GM21528 (cell line): Measurements from ENCODE around the gene NR1H2.
A peak's percentile ranks its signal among the peaks of the same experiment; 100 is the strongest.
"Not testable (repeated sequence)": the region's sequence is repeated elsewhere in the genome, so short reads cannot be mapped to it uniquely, and the experiment has no call there.

Experiments
- ATAC-seq: cut with Tn5 transposase; IDR thresholded peaks from one replicate; pipeline ENCODE4 v1.9.1; 2021; ENCODE audit warnings: mild to moderate bottlenecking, moderate library complexity; ENCODE audit not compliant: unreplicated experiment, low FRiP score

The NR1H2 gene

GRCh38 chr19:50344661-50345318 is 31.5 kb upstream of the NR1H2 start:
- peak; percentile 58 for ATAC-seq

GRCh38 chr19:50347089-50347581 is 29.1 kb upstream of the NR1H2 start:
- not testable (repeated sequence) for ATAC-seq

- ATAC-seq, result no peak
These were observed 26.8 kb upstream of the NR1H2 start for GRCh38 chr19:50349277-50350057.

DNA sequence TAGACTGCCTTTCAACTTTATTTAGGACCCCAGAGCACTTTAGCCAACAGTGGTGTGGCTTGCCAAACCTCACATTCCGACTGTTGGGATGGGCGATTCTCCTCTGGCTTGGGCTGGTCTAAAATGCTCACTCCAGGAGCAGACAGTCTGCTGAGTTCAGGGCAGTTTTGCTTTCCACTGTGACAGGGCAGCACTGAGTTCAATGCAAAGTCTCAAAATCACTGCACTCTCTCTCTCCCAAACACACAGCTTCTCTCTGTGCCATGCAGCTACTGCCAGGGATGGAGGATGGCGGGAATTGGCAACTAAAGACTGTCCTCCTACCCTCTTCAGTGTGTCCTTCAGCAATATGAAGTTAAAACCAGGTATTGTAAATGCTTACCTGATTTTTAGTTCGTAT is 24.0 kb upstream of the NR1H2 start:
- ATAC-seq, result no peak

GRCh38 chr19:50353487-50353880 is 22.8 kb upstream of the NR1H2 start:
- ATAC-seq, result not testable (repeated sequence)

- ATAC-seq, result no peak
These were observed 19.5 kb upstream of the NR1H2 start for GRCh38 chr19:50356691-50357177.

DNA sequence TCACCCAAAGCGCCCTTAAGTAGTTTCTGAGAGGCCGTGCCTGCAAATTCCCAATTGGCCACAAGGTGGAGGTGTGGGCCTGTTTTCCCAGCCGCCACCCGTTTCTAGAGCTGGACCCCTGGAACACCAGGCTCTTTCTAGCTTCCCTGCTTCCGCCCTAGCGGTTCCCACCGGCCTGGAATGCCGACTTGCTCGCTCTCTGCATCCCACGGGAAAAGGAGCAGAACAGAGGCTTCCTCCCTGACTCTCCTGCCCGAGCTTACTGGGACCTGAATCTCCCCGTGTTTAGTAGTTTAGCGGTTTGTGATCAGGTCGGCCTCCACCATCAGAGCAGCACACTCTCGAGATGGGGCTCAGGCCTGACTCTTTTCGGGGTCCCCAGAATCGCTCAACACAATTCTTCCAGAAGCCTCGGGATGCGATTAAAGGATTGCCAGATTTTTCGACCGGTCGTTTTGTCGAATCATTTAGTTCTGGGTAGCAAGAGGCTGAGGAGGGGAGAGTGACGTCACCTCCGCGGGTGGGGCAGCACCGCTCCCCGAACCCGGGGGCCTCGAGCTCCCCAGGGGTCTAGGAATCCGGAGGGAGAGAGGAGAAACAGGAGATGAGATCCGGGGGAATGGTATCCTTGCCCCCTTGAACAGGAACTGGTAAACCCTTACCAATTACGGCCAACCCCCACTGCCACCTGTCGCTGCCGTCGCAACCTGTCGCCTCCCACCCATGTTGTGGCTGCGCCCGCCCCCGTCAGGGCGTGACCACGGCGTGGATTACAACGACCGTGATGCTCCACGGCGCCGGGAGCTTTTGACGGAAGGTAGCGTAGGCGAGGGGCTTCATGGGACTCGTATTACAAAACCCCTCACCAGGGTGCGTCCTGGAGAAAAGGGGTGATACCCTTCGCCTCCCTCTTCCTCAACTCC is 18.8 kb upstream of the NR1H2 start:
- no peak for ATAC-seq

- ATAC-seq, result no peak
These were observed 17.6 kb upstream of the NR1H2 start for GRCh38 chr19:50358483-50359327.

GRCh38 chr19:50359328-50359818 is 16.9 kb upstream of the NR1H2 start:
- ATAC-seq, result no peak

DNA sequence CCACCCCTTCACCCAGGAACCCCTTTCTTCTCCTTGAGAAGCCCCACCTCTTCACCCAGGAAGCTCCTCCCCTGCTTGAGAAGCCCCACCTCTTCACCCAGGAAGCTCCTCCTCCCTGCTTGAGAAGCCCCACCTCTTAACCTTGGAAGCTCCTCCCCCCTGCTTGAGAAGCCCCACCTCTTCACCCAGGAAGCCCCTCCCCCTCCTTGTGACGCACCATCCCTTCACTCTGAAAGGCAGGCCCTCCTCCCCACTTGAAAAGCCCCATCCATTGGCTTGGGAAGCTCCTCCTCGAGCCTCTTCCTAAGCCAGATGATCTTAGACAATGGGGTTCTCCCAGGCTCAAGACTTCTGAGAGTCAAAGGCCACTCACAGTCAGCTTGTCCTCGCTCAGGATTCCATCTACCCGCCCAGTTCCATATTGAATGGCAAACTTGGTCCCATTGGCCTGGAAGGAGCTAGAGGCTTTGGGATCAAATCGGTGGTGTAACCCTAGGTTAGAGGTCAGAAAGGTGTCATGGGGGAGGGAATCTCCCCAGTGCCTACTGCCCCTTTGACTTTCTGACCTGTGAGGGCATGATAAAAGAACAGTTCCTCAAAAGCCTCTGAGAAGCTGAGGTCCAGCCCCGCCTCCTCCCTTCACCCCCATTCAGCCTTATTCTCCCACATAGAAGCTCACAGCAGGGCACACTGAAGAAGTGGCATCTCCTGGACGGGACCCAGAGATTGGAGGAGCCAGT is 14.8 kb upstream of the NR1H2 start:
- ATAC-seq, result no peak

DNA sequence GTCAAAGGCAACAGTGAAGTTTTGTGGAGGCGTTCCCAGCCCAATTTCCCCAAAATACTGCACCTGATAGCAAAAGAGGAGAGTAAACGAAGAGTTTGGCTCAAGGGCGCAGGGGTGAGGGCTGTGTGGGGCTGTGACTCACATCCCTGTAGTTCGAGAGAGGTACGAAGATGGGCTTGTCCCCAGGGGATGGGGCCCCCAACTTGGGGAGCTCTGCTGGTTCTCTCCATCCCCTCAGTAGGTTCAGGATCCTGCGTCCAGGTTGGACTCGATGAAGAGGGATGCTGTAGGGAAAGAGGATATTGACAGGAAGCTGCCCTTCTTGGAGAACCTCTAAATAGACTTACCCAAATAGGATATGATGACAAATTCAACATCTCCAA is 14.2 kb upstream of the NR1H2 start:
- no peak for ATAC-seq

- ATAC-seq, result no peak
These were observed 13.4 kb upstream of the NR1H2 start for GRCh38 chr19:50362656-50363424.

- no peak for ATAC-seq
These were observed 10.6 kb upstream of the NR1H2 start, which contains the start of gene NAPSA for GRCh38 chr19:50365434-50366306. Gene NAPSA, minus strand, starts transcription at chr19:50365639. Its CDS starts 18 bp downstream, at chr19:50365621.

GRCh38 chr19:50368649-50369570 is 7.3 kb upstream of the NR1H2 start:
- ATAC-seq, result no peak

GRCh38 chr19:50371914-50372475 is 4.3 kb upstream of the NR1H2 start:
- no peak for ATAC-seq

- ATAC-seq, result no peak
These were observed 799 bp downstream of the NR1H2 start for GRCh38 chr19:50377051-50377461.
